ENCODE results near the gene CAMK1D.

GRCh38 chr10:12353399-12354242, 4.3 kb downstream of the CAMK1D start:
- no peak for TF ChIP-seq CTCF (IDR thresholded peaks at IDR 0.05)
- no peak for TF ChIP-seq POLR2A (IDR thresholded peaks at IDR 0.05)

All from stomach (tissue), 4 donors.